ENCODE results near the gene SIRPD.

DNA sequence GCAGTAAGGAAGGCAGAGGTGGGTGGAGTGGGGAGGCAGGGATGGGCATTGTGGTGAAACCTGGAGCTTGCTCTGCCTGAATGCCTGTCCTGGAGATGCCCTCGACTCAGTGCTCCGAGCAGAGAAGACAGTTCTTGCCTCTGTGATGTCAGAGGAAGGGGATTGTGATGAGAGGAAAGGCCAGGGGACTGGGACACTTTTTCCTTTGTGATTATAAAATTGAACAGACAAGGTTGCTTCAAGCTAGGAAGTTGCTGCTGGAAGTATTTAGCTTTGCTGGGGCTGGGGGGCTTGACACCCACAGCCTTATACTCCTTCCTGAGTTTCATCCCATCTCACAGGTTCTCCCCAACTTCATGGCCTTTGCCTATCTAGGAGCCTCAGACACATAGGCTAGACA, at the start of gene SIRPD:
- no peak for TF ChIP-seq POLR2AphosphoS5 (IDR thresholded peaks at IDR 0.05; ENCODE audit: borderline replicate concordance, low read depth, low read length)
- no peak for TF ChIP-seq EZH2 (IDR thresholded peaks at IDR 0.05)
